Spleen (tissue), 7 donors: Measurements from ENCODE around the gene PRKCE.

Experiments
- CTCF ChIP-seq, 11 experiments: fragments of 200-600 bp in 7 of 11; fragments of 450-650 bp in 4 of 11; sonication (generic) in 4 of 11; IDR thresholded peaks in 8 of 11; conservative IDR thresholded peaks in 3 of 11; 1 replicate in 7 of 11; 2 replicates in 4 of 11; pipeline versions ENCODE4 v1.4.0 to v1.8.0; 2016 to 2021; ENCODE audit warnings: antibody characterized with exemption in 11 of 11, inconsistent platforms in 4 of 11, mild to moderate bottlenecking in 1 of 11
- POLR2AphosphoS5 ChIP-seq, 3 donors: sonication (generic); formaldehyde crosslinking; IDR thresholded peaks; one replicate each; pipeline ENCODE4 v1.5.1; 2017; ENCODE audit warnings: antibody characterized with exemption in 3 of 3
- donor health status: DM: no; HTN: no; CAD: no; lungs with moderate emphysema.
- donor health status: DM: no; HTN: no; CAD: no.
- donor health status: DM: no; HTN: no; CAD: no.

- no peak for TF ChIP-seq CTCF (IDR thresholded peaks at IDR 0.05 in 8 of 11, conservative IDR thresholded peaks at IDR 0.05 in 3 of 11)
- TF ChIP-seq POLR2AphosphoS5 (IDR thresholded peaks at IDR 0.05) = no peak
These were observed 191.7 kb downstream of the PRKCE start for GRCh38 chr2:45843136-45843535.
